Daoy (cell line): ENCODE data around the gene MGME1. TPM values are rescaled to one million over a fixed set of nuclear protein-coding genes. Genes with fewer than 3 reads are reported as not detected.

Experiments
- DNase-seq: peaks from one replicate; pipeline ENCODE4 v3.0.0-alpha.2; 2015; ENCODE audit warnings: low read depth
- total RNA-seq: library from RNA; depleted of rRNA; stranded (reverse); fragments of >200 nt; shearing (Covaris generic); gene quantifications from 2 replicates; pipeline ENCODE4 v1.2.3, GENCODE V29; 2014

Gene MGME1
- total RNA-seq, 1 experiment from 2014 or later, result 12.1 TPM

GRCh38 chr20:17940224-17940971, 28.4 kb upstream of the MGME1 start:
- DNase-seq, result no peak

DNA sequence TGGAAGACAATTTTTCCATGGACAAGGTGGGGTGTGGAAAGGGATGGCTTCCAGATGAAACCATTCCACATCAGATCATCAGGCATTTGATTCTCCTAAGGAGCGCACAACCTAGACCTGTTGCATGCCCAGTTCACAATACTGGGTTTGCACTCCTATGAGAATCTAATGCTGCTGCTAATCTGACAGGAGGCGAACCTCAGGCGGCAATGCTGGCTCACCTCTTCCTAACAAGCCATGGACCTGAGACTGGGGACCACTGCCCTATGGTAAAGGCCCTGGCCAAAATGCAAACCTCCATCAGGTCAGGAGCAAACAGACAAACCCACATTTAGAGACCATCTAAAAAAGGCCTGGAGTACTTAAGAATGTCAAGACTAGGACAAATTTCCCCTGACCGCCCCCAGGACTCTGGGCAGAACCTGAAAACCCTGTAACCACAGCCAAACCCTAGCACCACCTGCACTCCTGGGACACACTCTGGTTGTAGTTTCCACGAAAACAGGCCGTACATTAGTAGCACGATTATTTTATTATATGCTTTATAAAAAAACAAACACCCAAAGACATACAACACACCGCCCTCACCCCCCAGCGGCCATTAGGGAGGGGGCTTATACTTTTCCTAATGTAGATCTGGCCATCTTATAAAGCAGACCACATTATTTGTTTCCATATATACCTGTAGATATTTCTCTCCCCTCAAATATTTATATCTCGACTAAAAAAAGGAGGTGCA, 27.6 kb upstream of the MGME1 start:
- no peak for DNase-seq

GRCh38 chr20:17941826-17942196, 27.0 kb upstream of the MGME1 start:
- no peak for DNase-seq

DNA sequence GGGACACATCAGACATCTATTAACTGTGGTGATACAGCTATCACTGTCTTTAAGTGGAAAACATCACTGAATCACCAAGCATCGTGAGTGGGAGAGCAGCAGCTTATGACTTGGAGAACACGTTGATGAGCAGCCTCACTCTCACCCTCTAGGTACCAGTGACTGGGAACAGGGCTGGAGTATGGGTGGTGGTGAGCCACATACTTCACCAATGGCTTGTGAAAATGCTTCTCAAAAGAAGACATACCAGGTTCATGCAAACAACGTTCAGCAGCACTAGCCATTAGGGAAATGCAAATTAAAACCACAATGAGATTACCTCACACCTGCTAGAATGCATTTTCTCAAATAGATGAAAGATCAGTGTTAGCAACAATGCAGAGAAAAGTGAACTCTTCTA, 25.5 kb upstream of the MGME1 start:
- no peak for DNase-seq

- no peak for DNase-seq
These were observed 23.9 kb upstream of the MGME1 start for GRCh38 chr20:17944854-17945474.

- DNase-seq, result no peak
These were observed 22.8 kb upstream of the MGME1 start for GRCh38 chr20:17946040-17946439.

- no peak for DNase-seq
These were observed 22.0 kb upstream of the MGME1 start for GRCh38 chr20:17946572-17947473.

- DNase-seq, result no peak
These were observed 21.4 kb upstream of the MGME1 start for GRCh38 chr20:17947474-17947815.

GRCh38 chr20:17948442-17948841, 20.4 kb upstream of the MGME1 start:
- DNase-seq, result no peak

DNA sequence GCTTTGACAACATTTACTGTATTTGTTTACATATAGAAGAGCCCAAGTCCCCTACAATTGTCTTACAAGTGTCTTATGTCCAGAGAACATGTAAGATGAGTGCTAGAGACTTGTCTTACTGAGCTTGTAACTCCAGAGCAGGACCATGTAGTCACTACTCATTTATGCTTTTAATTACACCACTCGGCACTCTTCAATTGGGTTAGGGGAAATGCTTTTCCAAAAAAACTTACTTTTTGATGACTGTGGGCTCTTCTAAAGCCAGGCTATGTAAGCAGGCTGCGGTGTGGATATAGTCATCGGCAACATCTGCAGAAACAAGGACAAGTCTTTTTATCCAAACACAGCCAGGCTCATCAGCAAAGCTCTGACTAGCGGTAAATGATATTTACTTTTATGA, 18.9 kb upstream of the MGME1 start:
- DNase-seq, result no peak

- no peak for DNase-seq
These were observed 18.1 kb upstream of the MGME1 start for GRCh38 chr20:17950670-17951069.

- DNase-seq, result no peak
These were observed 17.5 kb upstream of the MGME1 start for GRCh38 chr20:17951323-17951722.

GRCh38 chr20:17952692-17953684, 15.8 kb upstream of the MGME1 start:
- no peak for DNase-seq

- no peak for DNase-seq
These were observed 14.9 kb upstream of the MGME1 start for GRCh38 chr20:17953935-17954334.

GRCh38 chr20:17955302-17955701, 13.5 kb upstream of the MGME1 start:
- no peak for DNase-seq

DNA sequence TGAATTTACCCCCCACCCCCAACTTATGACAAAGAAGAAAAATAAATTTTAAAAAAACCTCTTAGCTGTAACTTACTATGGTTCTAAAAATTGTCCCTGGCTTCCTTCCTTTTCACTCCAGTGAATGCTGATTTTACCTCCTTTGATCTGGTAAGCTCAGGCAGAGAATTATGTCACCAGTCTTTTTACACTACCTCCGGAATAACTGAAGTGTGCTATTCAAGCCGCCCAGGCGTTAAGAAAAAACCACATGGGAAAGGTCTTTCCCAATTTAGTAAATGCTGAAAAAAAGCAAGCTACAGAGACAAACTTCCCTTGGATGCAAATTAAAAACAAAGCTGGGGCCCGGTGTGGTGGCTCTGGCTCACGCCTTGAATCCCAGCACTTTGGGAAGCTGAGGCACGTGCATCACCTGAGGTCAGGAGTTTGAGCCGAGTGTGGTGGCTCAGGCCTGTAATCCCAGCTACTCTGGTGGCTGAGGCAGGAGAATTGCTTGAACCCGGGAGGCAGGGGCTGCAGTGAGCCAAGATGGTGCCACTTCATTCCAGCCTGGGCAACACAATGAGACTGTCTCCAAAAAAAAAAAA, 12.6 kb upstream of the MGME1 start:
- DNase-seq, result no peak

GRCh38 chr20:17957505-17958363, 11.1 kb upstream of the MGME1 start:
- DNase-seq, result no peak

DNA sequence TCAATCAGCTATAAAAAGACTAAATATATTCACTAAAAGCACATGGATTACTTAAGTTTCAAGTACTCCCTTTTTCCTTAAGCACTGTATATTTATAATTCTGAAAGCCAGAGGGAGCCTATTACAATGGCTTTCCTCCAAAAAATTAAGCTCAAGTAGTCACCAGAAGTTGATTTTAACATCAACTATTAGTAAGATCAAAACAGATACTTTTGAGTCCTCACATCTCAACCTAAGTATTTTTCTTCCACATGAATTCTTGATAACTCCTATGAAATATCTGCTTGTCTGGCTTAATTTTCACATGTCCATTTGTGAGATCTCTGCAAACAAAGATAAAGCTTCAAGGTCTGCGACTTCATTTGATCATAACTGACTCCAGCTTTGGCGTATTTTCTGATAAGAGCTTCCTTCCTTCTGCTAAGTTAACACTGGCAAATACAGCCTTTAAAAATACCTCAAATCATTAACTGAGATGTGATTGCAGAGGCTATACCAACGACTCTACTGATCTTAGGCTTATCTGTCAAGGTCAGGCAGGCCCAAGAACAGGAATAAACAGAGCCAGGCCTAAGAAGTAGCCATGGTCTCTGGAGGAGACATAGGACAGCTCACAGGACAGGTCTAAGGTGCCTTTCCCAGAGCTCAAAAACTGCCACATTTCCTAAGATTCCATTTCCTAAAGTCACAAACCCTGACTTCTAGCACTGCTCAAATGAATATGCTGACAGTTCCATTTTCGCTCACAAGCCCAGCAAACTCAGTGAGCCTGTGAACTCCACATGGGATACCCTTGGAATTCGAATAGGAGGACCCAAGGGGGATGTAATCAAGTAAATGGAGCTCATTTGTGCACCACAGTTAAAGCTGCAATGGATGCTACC, 10.2 kb upstream of the MGME1 start:
- DNase-seq, result no peak
